ENCODE measurements around the gene DGKQ.

DGKQ gene

GRCh38 chr4:973431-974397, at the start of gene DGKQ:
Gene DGKQ, minus strand, starts transcription at chr4:973569. Its CDS starts 87 bp downstream, at chr4:973482.
- no peak for DNase-seq (ENCODE audit: low read depth)
- peak within 1 kb of the TSS; percentile 78 for H3K4me3 ChIP-seq (ENCODE audit: low read depth, low read length)

GRCh38 chr4:1022739-1023066, 49.3 kb upstream of the DGKQ start:
- DNase-seq (ENCODE audit: low read depth) = no peak
- H3K4me3 ChIP-seq (ENCODE audit: low read depth, low read length) = no peak overlapping the region

DNA sequence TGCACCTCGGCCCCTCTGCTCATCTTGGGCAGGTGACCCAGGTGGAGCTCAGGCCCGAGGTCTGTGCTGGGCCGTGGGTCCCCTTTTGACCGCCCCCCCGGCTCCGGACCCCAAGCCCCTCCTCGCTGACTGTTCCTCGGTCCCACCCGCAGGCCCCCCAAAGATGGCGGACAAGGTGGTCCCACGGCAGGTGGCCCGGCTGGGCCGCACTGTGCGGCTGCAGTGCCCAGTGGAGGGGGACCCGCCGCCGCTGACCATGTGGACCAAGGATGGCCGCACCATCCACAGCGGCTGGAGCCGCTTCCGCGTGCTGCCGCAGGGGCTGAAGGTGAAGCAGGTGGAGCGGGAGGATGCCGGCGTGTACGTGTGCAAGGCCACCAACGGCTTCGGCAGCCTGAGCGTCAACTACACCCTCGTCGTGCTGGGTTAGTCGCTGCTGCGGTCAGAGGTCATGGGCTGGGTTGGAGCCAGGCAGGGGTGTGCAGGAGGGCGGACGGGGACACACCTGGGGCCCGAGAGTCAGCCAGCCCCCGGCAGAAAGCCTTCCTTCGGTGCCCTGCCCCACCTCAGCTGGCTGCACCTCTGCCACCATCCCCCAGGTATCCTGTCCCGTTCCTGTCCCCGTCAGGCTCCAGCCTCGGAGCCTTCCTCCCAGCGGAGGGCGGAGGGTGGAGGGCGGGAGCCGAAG, 48.8 kb upstream of the DGKQ start:
- no peak overlapping the region for H3K4me3 ChIP-seq (ENCODE audit: low read depth, low read length)
- DNase-seq (ENCODE audit: low read depth) = no peak

DNA sequence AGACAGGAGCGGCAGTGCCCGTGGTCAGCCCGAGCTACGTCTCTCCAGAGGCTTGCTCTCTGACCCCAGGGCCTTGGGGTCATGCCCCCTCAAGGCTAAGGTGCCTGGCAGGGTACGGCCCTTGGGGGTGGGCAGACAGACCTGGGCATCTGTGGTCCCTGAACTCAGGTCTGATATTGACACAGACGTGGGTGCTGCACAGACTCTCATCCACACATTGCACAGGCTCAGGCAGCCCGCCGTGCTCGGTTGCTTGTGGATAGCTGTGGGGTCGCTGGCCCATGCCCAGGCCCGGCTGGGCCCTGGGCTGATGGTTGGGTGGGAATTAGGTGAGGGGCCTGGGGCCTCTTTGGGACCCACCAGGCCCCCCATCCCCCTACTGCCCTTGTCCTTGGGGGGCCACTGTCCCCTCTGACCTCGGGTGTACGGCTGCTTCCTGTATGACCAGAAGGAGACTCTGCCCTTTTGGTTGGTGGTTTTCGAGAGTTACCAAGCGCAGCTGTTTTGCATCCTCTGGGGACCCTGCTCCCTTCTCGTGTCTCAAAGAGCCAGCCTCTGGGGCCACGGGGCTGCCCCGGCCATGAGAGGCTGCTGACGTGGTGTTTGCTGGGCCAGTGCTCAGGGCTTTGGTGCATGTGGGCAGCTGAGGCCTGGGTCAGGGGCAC, 48.1 kb upstream of the DGKQ start:
- DNase-seq (ENCODE audit: low read depth) = no peak
- no peak overlapping the region for H3K4me3 ChIP-seq (ENCODE audit: low read depth, low read length)

GRCh38 chr4:1019729-1020470, 46.5 kb upstream of the DGKQ start:
- no peak overlapping the region for H3K4me3 ChIP-seq (ENCODE audit: low read depth, low read length)
- DNase-seq (ENCODE audit: low read depth) = no peak

- no peak overlapping the region for H3K4me3 ChIP-seq (ENCODE audit: low read depth, low read length)
- DNase-seq (ENCODE audit: low read depth) = no peak
These were observed 46.0 kb upstream of the DGKQ start for GRCh38 chr4:1019320-1019719.

- no peak overlapping the region for H3K4me3 ChIP-seq (ENCODE audit: low read depth, low read length)
- no peak for DNase-seq (ENCODE audit: low read depth)
These were observed 45.0 kb upstream of the DGKQ start for GRCh38 chr4:1018147-1019020.

DNA sequence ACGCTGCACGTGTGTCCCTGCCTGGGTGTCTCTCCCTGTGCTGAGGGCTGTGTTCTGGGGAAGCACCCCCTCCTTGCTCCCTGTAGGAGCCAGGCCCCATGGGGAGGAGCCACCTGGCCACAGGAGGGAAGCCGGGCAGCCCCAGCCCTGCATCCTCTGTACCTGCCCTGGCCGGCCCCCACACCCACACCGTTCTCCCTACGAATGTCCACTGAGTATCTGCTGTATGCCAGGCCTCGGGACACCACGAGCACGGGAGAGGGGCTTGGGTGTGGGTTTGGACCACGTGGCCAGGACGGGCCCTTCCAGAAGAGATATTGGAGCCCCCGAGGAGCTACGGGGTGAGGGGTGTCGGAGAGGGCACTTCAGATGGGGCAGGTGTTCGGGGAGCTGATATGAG, 44.3 kb upstream of the DGKQ start:
- no peak for DNase-seq (ENCODE audit: low read depth)
- no peak overlapping the region for H3K4me3 ChIP-seq (ENCODE audit: low read depth, low read length)

GRCh38 chr4:1017211-1017610, 43.8 kb upstream of the DGKQ start:
- DNase-seq (ENCODE audit: low read depth) = no peak
- H3K4me3 ChIP-seq (ENCODE audit: low read depth, low read length) = no peak overlapping the region

GRCh38 chr4:1015746-1016145, 42.4 kb upstream of the DGKQ start:
- no peak for DNase-seq (ENCODE audit: low read depth)
- H3K4me3 ChIP-seq (ENCODE audit: low read depth, low read length) = no peak overlapping the region

DNA sequence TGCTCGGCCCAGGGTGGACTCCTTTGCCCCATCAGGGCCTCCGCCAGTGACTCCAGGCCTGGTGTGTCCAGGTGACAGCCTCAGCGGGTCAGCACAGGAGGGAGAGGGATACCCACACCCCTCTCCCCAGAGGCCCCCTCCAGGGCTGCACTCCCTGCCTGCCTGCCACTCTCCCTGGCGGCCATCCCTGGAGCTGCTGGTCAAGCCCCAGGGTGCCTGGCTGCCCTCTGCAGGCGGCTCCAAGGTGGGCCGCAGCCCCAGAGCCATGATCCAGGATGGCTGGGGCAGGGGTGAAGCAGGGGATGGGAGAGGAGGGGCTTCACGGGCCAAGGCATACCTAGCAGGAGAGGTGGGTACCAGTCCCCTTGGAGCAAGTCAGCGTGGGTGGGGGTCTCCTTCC, 41.8 kb upstream of the DGKQ start:
- no peak overlapping the region for H3K4me3 ChIP-seq (ENCODE audit: low read depth, low read length)
- no peak for DNase-seq (ENCODE audit: low read depth)

- no peak overlapping the region for H3K4me3 ChIP-seq (ENCODE audit: low read depth, low read length)
- no peak for DNase-seq (ENCODE audit: low read depth)
These were observed 41.2 kb upstream of the DGKQ start for GRCh38 chr4:1014291-1015167.

- H3K4me3 ChIP-seq (ENCODE audit: low read depth, low read length) = no peak overlapping the region
- DNase-seq (ENCODE audit: low read depth) = no peak
These were observed 40.1 kb upstream of the DGKQ start for GRCh38 chr4:1013225-1014073.

DNA sequence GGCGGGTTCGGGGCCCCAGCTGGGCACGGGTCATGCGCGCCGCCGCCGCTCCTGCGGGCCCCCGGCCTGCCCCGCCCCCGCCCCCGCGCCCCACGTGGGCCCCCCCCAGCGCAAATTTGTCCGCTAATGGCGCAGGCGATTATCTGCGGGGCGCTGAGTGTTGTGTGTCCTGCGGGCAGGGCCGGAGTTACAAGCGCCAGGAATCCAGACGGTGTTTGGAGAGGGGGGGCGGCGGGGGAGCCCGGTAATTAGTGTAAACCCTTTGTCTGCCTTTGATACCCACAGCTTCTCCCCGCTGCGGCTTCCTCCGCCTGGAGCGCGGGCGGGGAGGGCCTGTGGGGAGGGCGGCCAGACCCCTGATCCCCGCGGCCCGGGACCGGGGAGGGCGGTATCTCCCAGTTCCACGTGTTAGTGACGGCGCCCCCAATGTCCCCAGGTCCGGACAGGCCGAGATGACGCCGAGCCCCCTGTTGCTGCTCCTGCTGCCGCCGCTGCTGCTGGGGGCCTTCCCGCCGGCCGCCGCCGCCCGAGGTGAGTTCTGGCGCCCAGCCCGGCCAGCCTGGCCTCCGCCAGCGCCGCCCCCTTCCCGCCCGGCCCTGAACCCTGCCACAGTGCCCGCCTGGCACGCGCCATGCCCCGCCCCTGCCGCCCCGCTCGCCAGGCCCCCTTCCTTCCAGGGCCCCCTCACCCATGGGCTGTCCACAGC, 38.8 kb upstream of the DGKQ start:
- H3K4me3 ChIP-seq (ENCODE audit: low read depth, low read length) = peak overlapping the region; percentile 63
- no peak for DNase-seq (ENCODE audit: low read depth)

- H3K4me3 ChIP-seq (ENCODE audit: low read depth, low read length) = no peak overlapping the region
These were observed 38.3 kb upstream of the DGKQ start for GRCh38 chr4:1011666-1012033.

GRCh38 chr4:1011022-1011665, 37.8 kb upstream of the DGKQ start, which contains the start of gene FGFRL1:
Gene FGFRL1, plus strand, starts transcription at chr4:1011626. Its CDS starts 860 bp downstream, at chr4:1012486.
- DNase-seq (ENCODE audit: low read depth) = peak; percentile 54
- peak within 1 kb of the TSS; percentile 63 for H3K4me3 ChIP-seq (ENCODE audit: low read depth, low read length)

More at GRCh38 chr4:1011666-1012033, 38.3 kb upstream of the DGKQ start:
- no peak for DNase-seq (ENCODE audit: low read depth)
